Iris pigment epithelial cell (primary cell): ENCODE data around the gene CLDN4.
"Not testable (repeated sequence)": the region's sequence is repeated elsewhere in the genome, so short reads cannot be mapped to it uniquely, and the experiment has no call there.

Experiments
- DNase-seq: peaks from one replicate; pipeline ENCODE4 v3.0.0-alpha.2; 2011; ENCODE audit warnings: low read depth

CLDN4 gene

DNA sequence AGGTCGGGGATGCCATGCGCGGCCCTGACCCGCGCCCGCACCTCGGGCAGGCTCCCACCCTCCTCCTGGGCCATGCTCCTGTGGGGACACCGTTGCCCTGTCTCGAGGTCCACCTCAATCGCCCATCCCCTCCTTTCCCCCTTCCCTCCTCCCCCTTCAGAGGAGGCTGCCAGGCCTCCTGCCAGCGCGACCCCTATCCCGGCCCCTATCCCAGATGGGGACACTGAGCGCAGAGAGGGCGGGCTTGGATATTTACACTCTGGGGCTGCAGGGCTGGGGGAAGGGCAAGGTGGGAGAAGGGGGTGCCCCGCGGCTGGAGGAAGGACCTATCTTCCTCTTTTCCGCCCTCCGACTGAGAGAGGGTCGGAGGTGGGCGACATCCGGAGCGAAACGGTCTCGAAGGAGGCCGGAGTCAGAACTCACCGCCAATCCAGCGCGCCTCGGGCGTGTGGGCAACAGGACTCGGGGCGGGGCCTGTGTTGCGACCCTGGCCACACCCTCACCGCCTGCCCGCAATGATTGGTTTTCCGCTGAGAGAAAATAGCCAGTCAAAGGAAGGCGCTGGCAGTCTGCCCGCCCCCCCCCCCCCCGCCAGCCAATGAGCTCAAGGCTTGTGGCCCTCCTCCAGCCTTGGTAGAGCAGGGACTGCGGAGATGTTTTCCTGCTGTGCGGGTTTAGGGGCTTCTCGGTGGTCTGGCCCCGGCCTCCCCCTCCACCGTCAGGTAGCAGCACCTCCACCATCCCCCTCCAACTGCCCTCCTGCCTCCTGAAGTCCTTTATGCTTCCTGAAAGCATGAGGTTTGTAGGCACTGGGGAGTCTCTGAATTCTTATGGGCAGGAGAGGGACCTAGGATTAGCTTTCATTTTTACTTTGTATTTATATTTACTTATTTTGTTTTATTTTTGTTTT lies 11.5 kb downstream of the CLDN4 start, which contains the start of gene METTL27:
METTL27 (minus strand) TSS at position 450 of the 910 bp plus-strand sequence; CDS start at position 74, 376 bp downstream.
- DNase-seq = peak; percentile 93

DNA sequence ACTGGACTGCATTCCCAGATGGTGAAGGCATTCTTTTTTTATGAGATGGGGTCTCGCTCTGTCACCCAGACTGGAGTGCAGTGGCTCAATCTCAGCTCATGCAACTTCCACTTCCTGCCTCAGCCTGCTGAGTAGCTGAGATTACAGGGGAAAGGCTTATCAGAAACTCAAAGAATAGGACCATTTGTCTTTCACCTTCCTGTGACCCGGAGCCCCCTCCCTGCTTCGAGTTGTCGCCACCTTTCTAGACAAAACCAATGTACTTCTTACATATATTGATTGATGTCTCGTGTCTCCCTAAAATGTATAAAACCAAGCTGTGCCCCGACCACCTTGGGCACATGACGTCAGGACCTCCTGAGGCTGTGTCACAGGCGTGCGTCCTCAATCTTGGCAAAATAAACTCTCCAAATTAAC lies 13.3 kb downstream of the CLDN4 start:
- no peak for DNase-seq

DNA sequence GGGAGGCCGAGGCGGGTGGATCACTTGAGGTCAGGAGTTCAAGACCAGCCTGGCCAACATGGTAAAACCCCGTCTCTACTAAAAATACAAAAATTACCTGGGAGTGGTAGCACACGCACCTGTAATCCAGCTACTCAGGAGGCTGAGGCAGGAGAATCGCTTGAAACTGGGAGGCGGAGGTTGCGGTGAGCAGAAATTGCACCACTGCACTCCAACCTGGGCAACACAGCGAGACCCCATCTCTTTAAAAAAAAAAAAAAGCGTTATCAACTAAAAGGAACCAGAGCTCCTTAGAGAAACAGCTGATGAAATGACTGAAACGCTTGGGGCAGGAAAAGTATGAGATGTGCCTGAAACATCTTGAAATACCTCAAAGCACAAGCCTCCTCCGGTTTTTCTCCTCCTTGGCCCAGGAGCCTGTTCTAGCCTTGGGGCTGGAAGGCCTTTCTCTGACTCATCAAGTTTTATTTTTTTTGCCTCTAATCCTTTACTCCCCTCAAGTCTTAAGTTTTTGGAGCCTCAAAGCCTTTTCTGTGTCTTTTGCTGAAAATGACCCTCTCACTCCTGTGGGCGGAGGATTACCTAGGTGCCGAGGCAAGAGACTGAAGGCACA lies 14.2 kb downstream of the CLDN4 start:
- peak; percentile 71 for DNase-seq

DNA sequence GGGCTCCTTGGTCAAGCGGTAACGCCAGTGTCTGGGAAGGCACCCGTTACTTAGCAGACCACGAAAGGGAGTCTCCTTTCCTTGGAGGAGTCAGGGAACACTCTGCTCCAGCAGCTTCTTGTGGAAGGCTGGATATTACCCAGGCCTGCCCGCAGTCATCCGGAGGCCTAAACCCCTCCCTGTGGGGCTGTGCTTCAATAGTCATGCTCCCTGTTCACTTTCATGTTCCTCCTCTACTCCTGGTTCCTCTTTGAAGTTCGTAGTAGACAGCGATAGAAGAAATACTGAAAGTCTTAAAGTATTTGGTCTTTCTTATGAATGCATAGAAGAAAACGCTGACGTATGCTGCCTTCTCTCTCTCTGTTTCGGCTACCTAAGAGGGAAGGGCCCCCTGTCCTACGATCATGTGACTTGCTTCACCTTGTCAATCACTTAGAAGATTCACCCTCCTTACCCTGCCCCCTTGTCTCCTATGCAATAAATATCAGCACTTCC lies 15.0 kb downstream of the CLDN4 start:
- not testable (repeated sequence) for DNase-seq

DNA sequence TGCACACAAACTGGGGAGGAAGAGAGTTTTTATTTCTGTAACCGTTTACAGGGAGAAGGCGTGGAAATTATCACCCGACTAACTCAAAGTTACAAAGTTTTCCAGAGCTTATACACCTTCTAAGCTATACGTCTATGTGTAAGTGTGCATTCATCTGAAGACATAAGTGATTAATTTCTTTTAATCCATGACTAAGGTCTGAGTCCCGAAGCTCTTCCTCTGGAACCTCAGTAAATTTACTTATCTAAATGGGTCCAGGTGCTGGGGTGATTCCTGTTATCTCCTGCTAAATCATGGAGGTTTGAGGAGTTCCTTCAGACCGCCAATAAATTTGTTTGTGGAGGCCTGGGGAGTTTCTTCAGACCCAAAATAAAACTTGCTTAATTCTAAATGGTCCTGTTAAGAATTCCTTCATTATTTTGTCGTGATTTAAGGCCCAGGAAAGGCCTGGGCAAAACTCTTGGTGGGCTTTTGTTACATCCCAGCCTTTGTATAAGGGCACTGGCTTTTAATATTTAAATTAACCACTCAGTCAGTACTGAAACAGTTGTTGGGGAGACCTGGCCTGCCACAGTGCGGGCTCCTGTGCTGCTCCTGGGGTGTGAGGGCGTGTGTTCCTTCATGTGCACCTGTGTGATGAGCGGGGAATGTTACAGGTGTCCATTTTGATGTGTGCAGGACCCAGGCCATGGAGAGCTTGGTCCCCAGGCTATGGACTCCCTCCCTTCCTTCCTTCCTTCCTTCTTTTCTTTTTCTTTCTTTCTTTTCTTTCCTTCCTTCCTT lies 17.3 kb downstream of the CLDN4 start:
- no peak for DNase-seq

DNA sequence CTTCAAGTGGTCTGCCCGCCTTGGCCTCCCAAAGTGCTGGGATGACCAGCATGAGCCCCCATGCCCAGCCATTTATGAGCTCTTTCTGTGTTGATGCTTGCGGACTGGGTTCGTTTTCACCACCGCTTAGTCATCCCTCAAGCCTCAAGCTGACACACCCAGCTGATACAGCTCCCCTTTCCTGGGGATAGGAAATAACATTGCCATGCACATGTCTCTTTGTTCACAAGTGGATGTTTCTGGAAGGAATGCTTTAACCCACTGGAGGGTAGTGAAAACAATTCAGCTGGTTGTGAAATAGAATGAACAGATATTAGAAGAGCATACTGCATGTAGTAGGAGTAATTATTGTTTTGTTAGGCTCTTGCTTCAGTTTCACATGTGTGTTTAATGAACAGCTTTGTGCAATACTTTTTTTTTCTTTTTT lies 20.0 kb downstream of the CLDN4 start:
- peak; percentile 99 for DNase-seq

DNA sequence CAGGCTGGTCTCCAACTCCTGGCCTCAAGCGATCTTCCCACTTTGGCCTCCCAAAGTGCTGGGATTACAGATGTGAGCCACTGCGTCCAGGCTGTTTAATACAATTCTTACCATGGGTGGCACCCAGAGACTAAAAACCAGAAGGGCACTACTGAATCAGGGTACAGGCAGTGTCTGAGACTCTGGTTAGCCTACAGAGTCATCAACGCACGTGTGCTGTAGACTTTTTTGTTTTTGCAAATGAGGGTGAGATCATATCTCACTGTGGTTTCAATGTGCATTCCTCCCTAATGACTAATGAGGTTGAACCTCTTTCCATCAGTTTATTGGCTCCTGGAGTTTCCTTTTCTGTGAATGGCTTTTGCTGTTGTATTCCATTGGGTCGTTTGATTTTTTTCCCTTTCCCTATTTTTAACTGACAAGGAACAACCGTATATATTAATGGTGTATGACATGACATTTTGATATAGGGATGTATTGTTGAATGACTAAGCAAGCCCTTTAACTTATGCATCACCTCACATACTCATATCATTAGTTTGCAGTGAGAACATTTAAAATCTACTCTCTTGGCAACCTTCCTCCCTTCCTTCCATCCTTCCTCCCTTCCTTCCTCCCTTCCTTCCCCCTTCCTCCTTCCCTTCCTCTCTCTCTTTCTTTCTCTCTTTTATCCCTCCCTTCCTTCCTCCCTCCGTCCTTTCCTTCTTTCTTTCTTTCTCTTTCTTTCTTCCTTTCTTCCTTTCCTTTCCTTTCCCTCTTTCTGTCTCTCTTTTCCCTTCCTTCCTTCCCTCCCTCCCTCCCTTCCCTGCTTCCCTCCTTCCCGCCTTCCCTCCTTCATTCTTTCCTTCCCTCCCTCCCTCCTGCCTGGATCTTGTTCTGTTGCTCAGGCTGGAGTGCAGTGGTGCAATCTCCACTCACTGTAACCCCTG lies 20.9 kb downstream of the CLDN4 start:
- DNase-seq = peak; percentile 97

DNA sequence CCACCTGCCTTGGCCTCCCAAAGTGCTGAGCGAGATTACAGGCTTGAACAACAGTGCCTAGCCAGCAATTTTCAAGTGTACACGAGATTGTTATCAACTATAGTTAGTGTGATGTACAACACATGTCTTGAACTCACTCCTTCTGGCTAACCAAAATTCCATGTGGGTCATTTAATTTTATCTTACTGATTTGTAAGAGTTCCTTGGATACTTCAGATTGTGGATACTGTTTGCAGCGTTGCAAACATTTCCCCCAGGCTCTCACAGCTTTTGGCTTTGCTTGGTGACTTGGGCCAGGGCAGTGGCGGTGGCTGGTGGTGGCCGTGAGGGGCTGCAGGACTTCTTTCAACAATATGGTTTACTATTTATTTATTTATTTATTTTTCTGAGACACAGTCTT lies 21.7 kb downstream of the CLDN4 start:
- no peak for DNase-seq

DNA sequence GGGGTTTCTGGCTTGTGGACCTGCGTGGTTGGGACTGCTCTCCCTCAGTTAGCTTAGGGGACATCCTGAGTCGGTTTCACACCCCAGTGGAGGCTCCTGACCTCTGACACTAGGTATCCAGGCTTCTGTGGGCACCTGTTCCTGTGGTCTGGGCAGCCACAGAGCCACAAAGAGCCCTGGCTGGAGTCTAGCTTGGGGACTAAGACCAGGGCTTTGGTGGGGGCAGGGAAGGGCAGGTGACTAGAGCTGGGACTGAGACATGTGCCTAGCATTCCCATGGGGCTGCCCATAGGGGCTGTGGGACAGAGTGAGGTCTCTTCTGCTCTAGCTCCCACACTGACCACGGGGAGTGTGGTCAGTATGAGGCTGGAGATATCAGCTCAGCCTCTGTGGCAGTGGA lies 26.1 kb downstream of the CLDN4 start:
- DNase-seq = no peak

DNA sequence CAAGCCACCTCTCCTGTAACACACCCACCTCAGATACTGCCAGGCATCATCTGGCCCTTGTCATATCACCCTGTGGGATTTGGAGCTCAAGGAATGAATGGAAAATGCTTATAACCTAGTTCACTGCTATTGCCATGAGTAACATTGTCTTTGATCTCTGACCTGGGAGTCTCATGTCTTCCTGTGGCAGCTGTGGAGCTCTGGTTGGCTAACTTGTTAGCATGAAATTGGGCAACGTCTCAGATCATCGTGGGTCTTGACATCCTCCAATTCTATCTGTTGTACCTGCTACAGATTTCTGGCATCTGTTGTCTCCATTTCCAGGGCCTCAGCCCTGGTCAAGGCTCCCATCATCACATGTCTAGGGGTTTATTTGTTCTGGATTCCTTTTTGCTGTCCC lies 28.0 kb downstream of the CLDN4 start:
- peak; percentile 23 for DNase-seq

DNA sequence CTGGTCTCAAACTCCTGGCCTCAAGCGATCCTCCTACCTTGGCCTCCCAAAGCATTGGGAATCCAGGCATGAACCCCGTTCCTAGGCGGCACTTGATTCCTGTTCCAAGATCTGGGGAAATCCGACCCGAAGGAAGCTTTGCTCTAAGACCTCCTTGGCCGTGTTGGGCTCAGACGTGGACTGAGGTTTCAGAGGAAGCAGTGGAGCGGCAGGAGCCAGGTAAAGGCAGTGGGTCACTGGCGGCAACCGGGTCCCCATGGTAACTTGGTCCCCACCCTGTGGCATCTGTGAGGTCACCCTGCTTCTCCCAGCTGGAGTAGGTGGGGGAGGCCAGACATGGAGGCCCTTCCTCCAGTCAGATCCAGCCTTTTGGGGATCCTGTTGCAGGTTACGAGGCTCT lies 30.1 kb downstream of the CLDN4 start, which contains the start of gene TMEM270:
TMEM270 (plus strand) TSS at position 301 of the 400 bp plus-strand sequence; CDS start at position 337, 36 bp downstream.
- DNase-seq = no peak

DNA sequence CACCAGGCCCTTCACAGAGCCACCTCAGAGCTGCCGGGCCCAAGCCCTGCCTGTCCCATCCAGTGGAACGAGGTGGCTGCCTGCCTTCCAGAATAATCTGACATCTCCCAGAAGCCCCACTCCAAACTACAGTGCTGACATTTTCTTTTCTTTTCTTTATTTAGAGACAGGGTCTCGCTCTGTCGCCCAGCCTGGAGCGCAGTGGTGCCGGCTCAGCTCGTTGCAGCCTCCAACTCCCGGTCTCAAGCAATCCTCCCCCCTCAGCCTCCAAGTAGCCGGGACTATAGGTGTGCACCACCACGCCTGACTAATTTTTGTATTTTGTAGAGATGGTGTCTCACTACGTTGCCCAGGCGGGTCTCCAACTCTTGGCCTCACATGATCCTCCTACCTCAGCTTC lies 30.5 kb downstream of the CLDN4 start:
- DNase-seq = no peak

DNA sequence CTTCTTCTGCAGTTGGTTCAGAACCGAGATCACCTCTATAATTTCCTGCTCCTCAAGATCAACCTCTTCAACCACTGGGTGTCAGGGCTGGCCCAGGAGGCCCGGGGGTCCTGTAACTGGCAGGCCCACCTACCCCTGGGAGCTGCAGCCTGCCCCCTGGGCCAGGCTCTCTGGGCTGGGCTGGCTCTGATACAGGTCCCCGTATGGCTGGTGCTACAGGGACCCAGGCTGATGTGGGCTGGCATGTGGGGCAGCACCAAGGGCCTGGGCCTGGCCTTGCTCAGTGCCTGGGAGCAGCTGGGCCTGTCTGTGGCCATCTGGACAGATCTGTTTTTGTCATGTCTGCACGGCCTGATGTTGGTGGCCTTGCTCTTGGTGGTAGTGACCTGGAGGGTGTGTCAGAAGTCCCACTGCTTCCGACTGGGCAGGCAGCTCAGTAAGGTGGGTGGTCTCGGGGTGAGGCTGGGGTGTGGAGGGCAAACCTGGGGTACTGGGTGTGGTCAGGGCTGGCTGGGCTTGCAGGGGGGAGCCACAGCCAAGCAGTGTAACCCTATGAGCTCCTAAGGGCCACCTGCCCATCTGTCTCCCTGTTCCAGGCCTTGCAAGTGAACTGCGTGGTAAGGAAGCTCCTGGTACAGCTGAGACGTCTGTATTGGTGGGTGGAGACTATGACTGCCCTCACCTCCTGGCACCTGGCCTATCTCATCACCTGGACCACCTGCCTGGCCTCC lies 34.4 kb downstream of the CLDN4 start:
- DNase-seq = no peak

DNA sequence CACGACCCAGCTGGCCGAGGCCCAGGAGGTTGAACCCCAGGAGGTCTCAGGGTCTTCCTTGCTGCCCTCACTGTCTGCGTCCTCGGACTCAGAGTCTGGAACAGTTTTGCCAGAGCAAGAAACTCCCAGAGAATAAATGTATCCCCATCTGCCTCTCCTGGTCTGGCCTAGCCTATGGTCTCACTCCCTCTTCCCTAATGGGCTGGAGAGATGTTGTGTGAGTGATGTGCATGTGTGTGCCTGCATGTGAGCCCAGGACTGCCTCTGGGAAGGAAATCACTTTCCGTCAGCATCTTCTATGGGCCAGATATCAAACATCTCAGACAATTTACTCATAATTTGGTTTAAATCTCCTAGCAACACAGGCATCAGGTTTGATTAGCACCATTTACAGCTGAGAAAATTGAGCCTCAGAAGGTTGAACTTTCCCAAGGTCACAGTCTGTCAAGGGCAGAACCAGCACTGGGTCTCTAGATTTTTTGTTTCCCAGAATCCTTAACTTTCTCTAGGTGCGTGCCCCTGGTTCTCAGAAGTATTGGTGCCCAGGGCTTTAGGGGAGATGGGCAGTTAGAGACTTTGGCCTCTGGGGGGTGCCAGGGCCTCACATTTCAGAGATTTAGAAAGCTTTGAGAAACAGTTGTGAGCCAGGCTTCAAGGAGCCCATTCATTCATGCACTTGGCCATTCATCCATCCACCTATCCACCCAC lies 35.1 kb downstream of the CLDN4 start:
- peak; percentile 59 for DNase-seq

DNA sequence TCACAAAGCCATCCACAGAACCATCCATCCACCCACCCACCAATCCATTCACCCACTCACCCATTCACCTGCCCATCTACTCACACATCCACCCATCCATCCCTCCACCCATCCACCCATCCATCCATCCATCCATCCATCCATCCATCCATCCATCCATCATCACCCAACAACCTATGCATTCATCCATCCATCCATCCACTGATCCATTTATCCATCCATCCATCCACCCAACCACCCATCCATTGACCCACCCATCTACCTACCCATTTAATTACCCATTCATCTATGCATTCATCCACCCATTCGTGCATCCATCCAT lies 35.6 kb downstream of the CLDN4 start:
- DNase-seq = no peak

DNA sequence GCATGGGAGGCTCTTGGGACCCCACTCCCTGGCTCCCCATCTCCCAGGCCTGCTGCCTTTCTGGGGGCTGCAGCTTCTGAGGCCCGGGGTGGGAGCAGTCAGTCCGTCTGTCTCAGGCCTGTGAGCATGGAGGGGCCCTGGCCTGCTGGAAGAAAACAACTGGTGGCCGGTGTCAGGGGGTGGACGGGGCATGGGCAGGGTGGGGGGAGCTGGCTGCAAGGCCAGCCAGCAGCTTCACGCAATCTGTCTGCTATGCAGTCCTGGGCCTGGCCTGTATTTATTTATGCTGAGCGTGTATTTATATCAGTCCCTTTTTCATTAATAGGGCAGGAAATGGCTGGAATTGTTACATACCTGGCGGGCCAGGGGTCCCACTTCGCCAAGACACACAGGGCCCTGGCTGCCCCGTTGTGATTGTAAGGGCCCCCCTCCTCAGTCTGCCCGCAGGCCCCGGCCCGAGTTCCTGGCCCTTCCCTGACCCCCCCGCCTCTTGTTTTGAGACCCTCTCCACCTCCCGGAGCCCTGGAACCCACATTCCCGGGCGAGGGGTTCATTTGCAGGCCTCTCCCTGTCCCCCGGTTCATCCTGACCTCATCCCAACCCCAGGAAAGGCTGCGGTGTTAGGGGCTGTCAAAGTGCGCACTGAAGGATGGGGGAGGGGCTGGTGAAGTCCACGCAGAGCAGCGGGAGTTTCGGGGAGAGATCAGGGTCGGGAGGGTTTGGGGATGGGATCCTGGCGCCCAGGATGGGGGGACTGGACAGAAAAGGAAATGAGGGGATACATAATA lies 38.4 kb downstream of the CLDN4 start:
- peak; percentile 66 for DNase-seq

DNA sequence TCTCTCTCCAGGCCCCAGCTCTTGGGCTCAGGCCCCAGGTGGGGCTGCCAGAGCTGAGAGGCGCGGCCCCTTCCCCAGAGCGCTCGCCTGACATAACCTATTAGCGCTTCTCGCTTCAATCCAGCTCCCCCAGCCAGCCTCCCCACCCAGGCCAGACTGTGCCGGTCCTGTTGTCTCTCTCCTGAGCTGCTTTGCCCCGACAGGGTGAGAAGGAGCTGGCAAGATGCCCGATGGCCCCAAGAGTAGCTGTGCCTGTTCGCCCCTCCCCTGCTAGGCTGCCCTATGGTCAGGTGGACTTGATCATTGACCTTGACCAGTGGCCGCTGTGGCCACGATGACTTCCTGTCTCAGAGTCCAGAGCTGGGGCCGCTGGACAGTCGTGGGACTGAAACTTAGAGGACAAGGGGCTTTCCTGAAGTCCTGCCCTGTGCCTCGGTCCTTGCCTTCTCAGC lies 39.3 kb downstream of the CLDN4 start:
- no peak for DNase-seq

DNA sequence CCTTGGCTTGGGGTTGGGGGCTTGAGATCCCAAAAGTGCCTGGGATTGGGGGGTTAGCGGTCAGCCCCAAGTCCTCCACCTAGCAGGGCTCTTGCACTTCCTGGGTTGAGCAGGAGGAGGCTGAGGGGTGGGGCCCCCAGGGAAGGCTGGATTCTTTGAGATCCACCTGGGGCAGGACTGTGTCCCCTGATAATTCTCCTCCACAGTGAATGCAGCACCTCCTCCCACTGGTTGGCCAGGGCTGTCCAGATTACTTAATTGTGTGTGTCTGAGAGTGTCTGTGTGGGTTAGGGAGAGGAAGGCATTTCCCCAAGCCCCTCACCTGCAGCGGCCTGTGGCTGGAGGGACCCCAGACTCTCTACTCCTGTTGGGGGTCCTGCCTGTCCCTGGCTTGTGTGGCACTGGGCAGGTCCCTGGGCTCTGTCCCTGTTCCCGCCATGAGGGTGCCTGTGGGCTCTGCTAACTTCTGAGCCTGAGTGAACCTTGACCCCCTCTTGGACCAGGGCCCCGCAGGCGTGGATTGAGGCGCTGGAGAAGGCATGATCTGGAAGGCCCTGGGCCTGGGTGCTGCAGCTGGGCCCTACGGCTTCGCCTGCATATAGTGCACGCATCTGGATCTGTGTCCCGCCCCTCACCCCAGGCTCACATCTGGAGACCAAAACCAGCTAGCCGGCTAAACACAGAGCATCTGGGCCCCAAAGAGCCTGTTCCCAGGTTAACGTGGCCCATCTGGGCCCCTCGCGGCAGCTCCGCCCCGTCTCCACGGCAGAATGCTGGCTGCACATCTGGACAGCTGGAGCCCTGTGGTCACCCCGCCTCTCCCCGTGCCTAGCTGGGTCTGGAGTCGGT lies 40.6 kb downstream of the CLDN4 start:
- no peak for DNase-seq
